ENCODE data around the gene ASCL5.

GRCh38 chr1:201094832-201095231 is 32.2 kb downstream of the ASCL5 start:
- TF ChIP-seq, protein P1, sequence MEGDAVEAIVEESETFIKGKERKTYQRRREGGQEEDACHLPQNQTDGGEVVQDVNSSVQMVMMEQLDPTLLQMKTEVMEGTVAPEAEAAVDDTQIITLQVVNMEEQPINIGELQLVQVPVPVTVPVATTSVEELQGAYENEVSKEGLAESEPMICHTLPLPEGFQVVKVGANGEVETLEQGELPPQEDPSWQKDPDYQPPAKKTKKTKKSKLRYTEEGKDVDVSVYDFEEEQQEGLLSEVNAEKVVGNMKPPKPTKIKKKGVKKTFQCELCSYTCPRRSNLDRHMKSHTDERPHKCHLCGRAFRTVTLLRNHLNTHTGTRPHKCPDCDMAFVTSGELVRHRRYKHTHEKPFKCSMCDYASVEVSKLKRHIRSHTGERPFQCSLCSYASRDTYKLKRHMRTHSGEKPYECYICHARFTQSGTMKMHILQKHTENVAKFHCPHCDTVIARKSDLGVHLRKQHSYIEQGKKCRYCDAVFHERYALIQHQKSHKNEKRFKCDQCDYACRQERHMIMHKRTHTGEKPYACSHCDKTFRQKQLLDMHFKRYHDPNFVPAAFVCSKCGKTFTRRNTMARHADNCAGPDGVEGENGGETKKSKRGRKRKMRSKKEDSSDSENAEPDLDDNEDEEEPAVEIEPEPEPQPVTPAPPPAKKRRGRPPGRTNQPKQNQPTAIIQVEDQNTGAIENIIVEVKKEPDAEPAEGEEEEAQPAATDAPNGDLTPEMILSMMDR (IDR thresholded peaks at IDR 0.05; ENCODE audit: poor library complexity): no peak
- TF ChIP-seq EZH2 (IDR thresholded peaks at IDR 0.05; ENCODE audit: borderline replicate concordance) (no peak), EZH2phosphoT487 (IDR thresholded peaks at IDR 0.05; ENCODE audit: low read depth, severe bottlenecking, unreplicated experiment) (no peak)
